ENCODE data around the gene RMI2.

Gene RMI2

GRCh38 chr16:11310634-11310977, 34.7 kb upstream of the RMI2 start:
- DNase-seq, result no peak

- DNase-seq, result no peak
These were observed 34.2 kb upstream of the RMI2 start for GRCh38 chr16:11310997-11311561.

DNA sequence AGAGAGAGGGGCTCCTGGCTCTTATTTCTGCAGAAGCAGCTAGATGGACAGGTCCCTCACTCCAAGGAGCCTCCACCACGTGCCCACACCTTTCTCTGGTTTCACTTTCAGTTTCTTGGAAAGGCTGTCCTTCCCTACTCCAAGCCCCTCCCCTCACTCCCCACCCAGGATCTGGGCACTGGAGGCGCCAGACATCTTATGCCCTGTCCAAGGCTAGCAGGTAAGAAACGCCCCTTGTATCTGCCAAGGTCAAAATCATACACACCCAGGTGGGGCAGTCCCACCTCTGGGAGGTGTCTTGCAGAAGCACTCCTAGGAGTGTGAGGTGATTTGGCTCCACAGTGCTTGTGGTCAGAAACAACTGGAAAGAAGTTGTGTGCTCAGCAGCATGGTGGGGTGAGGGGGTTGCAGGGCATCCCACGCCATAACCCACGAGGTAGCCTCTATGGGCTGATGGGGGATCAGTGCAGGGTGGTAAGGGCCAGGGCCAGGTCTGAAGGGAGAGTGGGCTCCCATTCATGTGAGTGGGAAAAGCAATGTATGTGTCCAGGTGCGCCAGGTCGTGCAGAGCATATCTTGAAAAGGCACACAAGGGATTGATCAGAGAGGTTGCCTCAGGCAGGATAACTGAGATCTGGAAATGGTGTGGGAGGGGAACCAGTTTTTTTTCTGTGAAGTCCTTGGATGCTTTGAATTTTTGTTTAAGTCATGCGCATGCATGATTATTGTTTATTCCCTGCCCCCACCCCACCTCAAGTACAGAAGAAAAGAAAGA, 32.4 kb upstream of the RMI2 start:
- DNase-seq, result peak; percentile 82

DNA sequence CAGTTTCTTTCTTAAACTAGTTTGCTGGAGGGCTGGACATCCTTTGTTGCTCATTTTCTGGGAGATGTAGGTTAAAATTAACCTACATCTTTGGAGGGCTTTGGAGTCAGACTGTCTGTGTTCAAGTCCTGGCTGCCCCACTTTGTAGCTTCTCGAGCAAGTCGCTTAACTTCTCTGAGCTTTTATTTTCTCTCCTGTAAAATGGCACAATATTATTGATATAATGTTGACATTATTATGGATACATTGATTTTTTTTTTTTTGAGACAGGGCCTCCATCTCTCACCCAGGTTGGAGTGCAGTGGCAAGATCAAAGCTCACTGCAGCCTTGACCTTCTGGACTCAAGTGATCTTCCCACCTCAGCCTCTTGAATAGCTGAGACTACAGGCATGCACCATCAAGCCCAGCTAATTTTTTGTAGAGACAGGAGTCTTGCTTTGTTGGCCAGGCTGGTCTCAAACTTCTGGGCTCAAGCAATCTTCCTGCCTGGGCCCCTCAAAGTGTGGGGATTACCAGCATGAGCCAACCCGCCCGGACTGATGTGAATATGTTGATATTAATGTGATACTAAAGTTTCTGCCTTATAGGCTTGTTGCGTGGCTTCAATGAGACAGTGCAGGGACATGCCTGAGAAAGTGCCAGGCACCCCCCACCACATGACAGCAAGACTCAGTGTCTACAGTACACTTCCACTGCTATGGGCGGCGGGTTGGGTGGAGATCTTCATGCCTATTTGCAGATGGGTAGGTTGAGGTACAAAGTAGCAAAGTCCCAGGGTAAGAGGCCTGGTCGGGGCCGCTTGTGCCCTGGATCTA, 31.6 kb upstream of the RMI2 start:
- no peak for DNase-seq

DNA sequence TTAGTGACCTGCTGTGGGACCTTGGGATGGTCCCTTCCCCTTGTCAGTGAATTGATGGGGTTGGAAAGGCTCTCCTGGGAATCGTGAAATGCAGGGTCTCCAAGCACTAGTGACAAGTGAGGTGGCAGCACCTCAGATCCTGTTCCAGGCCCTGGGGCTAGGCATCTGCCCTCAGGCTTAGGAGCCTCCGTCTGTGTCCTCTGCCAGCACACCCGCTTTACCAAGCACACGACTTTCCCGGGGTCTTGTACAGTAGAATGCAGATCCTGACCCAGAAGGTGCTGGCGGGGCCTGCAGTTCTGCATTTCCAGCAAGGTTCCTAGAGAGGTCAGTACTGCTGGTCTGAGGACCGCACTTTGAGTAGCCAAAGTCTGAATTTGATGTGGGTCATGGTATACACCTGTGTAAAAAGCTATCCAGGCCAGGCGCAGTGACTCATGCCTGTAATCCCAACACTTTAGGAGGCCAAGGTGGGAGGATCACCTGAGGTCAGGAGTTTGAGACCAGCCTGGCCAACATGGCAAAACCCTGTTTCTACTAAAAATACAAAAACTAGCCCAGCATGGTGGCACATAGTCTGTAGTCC, 30.9 kb upstream of the RMI2 start:
- DNase-seq, result no peak

GRCh38 chr16:11315510-11315909, 29.7 kb upstream of the RMI2 start:
- peak; percentile 95 for DNase-seq

DNA sequence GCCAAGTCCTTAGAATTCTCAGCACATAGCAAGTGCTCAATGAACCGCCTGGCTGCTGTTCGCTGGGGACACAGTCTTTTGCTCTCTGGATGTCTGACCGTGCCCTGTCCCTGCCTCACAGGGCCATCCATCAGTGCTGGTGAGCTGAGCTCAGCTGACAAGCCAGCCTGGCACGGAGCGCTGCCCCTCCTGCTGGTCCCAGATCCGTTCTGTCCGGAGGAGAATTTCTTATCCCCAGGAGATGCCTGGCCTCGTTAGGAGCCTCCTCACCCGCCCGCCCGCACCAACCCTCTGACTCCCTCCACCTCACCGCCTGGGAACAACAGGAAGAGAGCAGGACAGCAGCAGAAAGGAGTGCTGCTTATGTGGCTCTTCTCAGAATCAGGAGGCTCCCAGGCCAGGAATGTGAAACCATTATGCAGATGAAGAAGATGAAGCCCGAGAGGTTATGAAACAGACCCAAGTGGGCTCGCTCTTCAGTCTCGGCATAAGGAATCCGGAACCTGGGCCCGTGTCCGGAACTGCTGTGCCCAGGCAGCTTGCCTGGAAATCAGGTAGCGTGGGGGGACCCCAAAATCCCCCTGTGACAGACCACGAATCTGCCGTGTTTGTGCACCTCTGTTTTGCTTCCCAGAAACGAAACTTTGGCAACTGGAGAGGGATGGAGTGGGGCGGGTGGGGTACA, 28.8 kb upstream of the RMI2 start:
- DNase-seq, result peak; percentile 43

DNA sequence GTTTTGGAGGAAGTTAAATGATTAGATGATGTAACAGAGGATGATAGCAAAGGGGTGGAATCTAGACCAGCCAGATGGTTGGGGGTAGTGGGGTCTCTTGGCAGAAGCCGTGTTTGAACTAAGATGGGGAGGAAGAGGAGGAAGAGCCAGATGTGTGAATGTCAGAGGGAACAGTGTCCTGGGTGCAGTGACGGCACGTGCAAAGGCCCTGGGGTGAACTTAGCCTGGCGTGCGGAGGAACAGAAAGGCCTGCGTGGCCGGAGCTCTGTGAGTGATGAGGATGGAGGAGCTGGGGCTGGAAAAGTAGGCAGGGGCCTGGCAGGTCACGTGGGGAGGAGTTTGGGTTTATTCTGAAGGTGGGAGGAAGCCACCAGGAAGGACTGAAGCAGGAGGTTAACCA, 26.4 kb upstream of the RMI2 start:
- no peak for DNase-seq

DNA sequence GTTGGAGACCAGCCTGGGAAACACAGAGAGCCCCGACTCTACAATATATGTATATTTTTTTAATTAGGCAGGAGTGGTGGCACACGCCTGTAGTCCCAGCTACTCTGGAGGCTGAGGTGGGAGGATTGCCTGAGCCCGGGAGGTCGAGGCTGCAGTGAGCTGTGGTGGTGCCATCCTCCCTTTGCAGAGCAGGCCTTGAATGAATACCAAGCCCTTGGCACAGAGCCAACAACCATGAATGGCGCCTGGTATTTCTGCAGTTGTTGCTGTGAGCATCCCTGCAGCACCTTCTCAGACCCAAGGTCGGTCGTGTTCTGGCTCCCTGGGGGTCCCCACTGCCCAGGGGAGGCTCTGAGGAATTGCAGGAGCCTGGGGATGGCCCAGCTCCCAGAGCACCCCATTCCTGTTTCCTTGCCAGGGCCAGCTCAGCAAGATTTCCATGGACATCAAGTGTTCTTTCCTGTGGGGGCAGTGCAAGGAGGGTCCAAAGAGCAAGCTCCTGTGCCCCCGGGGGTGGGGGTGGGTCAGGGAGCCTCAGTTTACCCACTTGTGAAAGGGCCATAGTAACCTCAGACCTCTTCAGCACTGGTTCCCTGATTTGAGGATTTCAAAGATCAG, 25.6 kb upstream of the RMI2 start:
- DNase-seq, result peak; percentile 32

GRCh38 chr16:11320170-11320569, 25.1 kb upstream of the RMI2 start:
- no peak for DNase-seq

DNA sequence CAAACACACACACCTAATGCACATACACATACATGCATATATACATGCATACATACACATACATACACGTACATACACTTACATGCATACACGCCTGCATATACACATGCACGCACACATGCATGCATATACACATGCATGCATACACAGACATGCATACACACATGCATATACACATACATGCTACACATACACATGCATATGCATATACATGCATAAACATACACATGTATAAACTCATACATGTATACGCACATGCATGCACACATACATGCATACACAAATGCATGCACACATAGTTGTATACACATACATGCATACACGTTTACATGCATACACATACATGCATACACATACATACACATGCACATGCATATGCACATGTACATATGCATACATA, 23.6 kb upstream of the RMI2 start:
- DNase-seq, result no peak

- no peak for DNase-seq
These were observed 22.4 kb upstream of the RMI2 start for GRCh38 chr16:11322823-11323222.

DNA sequence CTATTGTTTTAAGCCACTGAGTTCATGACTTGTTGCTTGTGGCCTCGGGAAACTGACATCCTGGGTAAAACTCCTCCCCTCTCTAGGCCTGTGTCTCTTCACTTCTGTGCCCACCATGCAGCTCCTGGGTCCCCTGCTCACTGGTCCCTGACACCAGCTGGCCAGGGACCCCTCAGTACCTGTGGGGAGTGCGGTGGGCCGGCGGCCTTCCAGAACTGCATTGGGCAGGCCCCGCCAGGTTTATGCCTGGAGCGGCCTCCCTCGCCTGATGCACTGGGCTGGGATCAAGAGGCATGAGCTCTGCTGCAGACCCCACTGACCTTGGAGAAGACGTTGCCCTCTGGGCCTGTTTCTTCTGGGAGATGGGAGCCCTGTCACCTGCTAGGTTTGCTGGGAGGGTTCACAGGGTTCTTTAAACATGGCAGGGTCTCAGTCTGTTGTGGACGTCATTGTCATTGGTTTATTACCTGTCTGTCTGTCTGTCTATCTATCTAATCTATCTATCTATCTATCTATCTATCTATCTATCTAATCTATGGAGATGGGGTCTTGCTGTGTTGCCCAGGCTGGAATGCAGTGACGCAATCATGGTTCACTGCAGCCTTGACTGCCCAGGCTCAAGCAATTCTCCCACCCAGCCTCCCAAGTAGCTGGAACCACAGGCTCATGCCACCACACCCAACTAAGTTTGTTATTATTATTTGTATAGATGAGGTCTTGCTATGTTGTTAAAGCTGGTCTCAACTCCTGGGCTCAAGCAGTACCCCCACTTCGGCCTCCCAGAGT, 21.5 kb upstream of the RMI2 start:
- DNase-seq, result no peak

- no peak for DNase-seq
These were observed 19.7 kb upstream of the RMI2 start for GRCh38 chr16:11325404-11326083.

DNA sequence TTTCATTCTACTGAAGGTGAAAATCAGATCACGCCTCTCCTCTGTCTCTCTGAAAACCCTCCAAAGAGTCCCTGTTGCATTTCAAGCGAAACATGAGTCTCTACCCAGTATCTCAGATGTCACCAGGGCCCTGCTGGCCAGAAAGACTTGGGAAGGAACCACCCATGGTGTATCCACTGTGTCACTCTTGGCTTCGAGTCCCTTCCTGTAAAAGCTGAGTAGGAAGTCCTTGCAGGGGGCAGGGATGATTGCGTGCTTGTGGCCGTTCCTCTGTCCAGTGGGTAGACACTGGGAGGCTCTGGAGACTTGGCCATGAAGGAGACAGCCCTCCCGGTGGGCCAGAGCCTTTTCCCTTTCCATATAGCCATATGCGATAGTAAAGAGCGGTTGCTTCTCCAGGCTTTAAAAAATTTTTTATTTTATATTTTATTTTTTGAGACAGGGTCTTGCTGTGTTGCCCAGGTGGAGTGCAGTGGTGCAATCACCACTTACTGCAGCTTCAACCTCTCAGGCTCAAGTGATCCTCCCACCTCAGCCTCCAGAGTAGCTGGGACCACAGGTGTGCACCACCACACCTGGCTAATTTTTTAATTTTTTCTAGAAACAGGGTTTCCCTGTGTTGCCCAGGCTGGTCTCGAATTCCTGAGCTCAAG, 19.0 kb upstream of the RMI2 start:
- no peak for DNase-seq

- DNase-seq, result no peak
These were observed 18.5 kb upstream of the RMI2 start for GRCh38 chr16:11326737-11327276.

DNA sequence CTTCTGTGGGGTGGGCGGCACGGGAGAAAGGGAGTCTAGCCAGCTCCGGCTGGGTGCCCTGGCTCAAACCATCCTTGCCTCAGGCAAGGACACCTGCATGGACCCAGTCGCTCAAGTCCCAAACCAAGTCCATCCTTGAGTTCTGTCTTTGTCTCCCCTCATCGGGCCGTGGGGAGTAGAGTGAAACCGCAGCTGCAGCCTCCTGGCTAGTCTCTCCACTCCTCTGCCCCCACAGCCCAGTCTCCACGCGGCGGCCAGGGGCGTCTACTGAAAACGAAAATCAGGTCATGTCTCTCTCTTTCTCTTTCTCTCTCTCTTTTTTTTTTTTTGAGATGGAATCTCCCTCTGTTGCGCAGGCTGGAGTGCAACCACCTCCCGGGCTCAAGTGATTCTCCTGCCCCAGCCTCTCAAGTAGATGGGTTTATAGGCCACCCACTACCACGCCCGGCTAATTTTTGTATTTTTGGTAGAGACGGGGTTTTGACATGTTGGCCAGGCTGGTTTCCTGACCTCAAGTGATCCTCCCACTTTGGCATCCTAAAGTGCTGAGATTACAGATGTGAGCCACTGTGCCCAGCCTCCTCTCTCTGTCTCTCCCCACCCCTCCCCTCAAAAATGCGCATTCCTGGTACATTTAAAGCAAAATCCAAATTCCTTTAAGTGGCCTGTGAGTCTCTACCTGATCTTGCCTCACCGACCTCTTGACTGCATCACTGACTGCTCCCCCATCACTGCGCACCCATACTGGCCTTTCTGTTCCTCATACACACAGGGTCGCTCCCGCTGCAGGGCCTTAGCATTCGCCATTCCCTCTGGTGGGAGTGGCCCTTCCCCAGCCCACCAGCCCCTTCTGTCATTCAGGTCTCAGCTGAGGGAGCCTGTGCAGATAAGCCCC, 17.7 kb upstream of the RMI2 start:
- DNase-seq, result no peak

GRCh38 chr16:11328172-11329070, 16.8 kb upstream of the RMI2 start:
- DNase-seq, result peak; percentile 97
